GM23248 (cell line): Measurements from ENCODE around the gene ARHGEF12. TPM values are rescaled to one million over a fixed set of nuclear protein-coding genes. Genes with fewer than 3 reads are reported as not detected.

Source experiments
- DNase-seq: peaks from one replicate; pipeline ENCODE4 v3.0.0-alpha.2; 2015
- H2AFZ ChIP-seq: fragments of 200-600 bp; sonication (generic); 2 replicates; pipeline ENCODE4 v1.6.1; 2016; ENCODE audit warnings: antibody characterized with exemption
- H3F3A ChIP-seq: fragments of 200-600 bp; sonication (generic); 2 replicates; pipeline ENCODE4 v1.6.1; 2016; ENCODE audit warnings: mild to moderate bottlenecking, antibody characterized with exemption, mixed run types; ENCODE audit not compliant: insufficient read depth
- H3K27ac ChIP-seq: fragments of 200-600 bp; sonication (generic); 2 replicates; pipeline ENCODE4 v1.5.1; 2016; ENCODE audit warnings: mild to moderate bottlenecking
- H3K27me3 ChIP-seq: fragments of 200-600 bp; sonication (generic); replicated peaks from 2 replicates; pipeline ENCODE4 v1.6.1; 2016; ENCODE audit warnings: mild to moderate bottlenecking; ENCODE audit not compliant: insufficient read depth
- H3K36me3 ChIP-seq: fragments of 200-600 bp; sonication (generic); 2 replicates; pipeline ENCODE4 v1.6.1; 2016; ENCODE audit warnings: low read depth, mild to moderate bottlenecking
- H3K4me1 ChIP-seq: fragments of 200-600 bp; sonication (generic); 2 replicates; pipeline ENCODE4 v1.6.1; 2016; ENCODE audit warnings: mild to moderate bottlenecking; ENCODE audit not compliant: insufficient read depth
- H3K4me2 ChIP-seq: fragments of 200-600 bp; sonication (generic); one replicate; pipeline ENCODE4 v1.6.1; 2016; ENCODE audit warnings: mild to moderate bottlenecking; ENCODE audit not compliant: unreplicated experiment
- H3K4me3 ChIP-seq: fragments of 200-600 bp; sonication (generic); 2 replicates; pipeline ENCODE4 v1.5.1; 2016; ENCODE audit warnings: mild to moderate bottlenecking
- H3K79me2 ChIP-seq: fragments of 200-600 bp; sonication (generic); 2 replicates; pipeline ENCODE4 v1.6.1; 2016; ENCODE audit warnings: mild to moderate bottlenecking; ENCODE audit not compliant: insufficient read depth
- H3K9ac ChIP-seq: fragments of 200-600 bp; sonication (generic); 2 replicates; pipeline ENCODE4 v1.6.1; 2016; ENCODE audit warnings: mild to moderate bottlenecking
- H3K9me2 ChIP-seq: fragments of 200-600 bp; sonication (generic); 2 replicates; pipeline ENCODE4 v1.6.1; 2016; ENCODE audit warnings: mixed run types, mild to moderate bottlenecking, moderate library complexity; ENCODE audit not compliant: insufficient read depth
- H3K9me3 ChIP-seq: fragments of 200-600 bp; sonication (generic); one replicate; pipeline ENCODE4 v1.6.1; 2017; ENCODE audit warnings: low read depth
- H4K20me1 ChIP-seq: fragments of 200-600 bp; sonication (generic); 2 replicates; pipeline ENCODE4 v1.6.0; 2016; ENCODE audit not compliant: insufficient read depth
- EZH2 ChIP-seq: fragments of 200-600 bp; sonication (generic); IDR thresholded peaks from 2 replicates; pipeline ENCODE4 v1.6.1; 2018; ENCODE audit warnings: antibody characterized with exemption, mild to moderate bottlenecking; ENCODE audit not compliant: insufficient read depth, poor library complexity, severe bottlenecking
- EZH2phosphoT487 ChIP-seq: fragments of 200-600 bp; sonication (generic); IDR thresholded peaks from 2 replicates; pipeline ENCODE4 v1.6.1; 2018; ENCODE audit warnings: antibody characterized with exemption, moderate library complexity, mild to moderate bottlenecking, low read depth; ENCODE audit not compliant: insufficient read depth
- WGBS, 2 experiments: methylation state at CpG; one replicate each; pipeline ENCODE4 v1.1.6; 2015 to 2017; ENCODE audit warnings: low lambda C conversion rate in 2 of 2, low coverage in 1 of 2; ENCODE audit errors: missing lambda C conversion rate in 2 of 2; 5-methylcytosine and 5-hydroxymethylcytosine counted together
- in situ Hi-C: fragments of 300-500 bp; cut with MboI; formaldehyde crosslinking; loops from 2 replicates; pipeline ENCODE4 v1.15.0; 2020
- polyA plus RNA-seq: library from polyadenylated mRNA; unstranded; fragments of >200 nt; fragmentation: Nextera tagmentation; extraction: Ambion mirVana; gene quantifications from 2 replicates; pipeline ENCODE4 v1.2.1, GENCODE V29; 2016
- total RNA-seq: library from RNA; depleted of rRNA; stranded (reverse); fragments of >200 nt; shearing (Covaris generic); gene quantifications from 2 replicates; pipeline ENCODE4 v1.2.3, GENCODE V29; 2014

Gene ARHGEF12
- total and polyA plus RNA-seq, 2 experiments from 2014 or later, result 20.4 to 52.7 TPM

- H3K9me3 ChIP-seq, result no peaks in the 10 kb centered on the region
- no peak overlapping the region for H3K4me2 ChIP-seq
- H3K9me2 ChIP-seq, result no peaks in the 10 kb centered on the region
- no peak for TF ChIP-seq EZH2
- TF ChIP-seq EZH2phosphoT487, result no peak
- WGBS, 2 experiments, result 60% methylated on average over 2 of the region's 2 CpGs
- peaks cover 94% of the 10 kb centered on the region for H3K79me2 ChIP-seq
- peak; percentile 30 for DNase-seq
- no peak overlapping the region for H3K4me3 ChIP-seq
- no peaks in the 10 kb centered on the region for H3K36me3 ChIP-seq
- peaks cover 44% of the 10 kb centered on the region; the same call in 1 of the 2 replicates for H4K20me1 ChIP-seq
- H3K27ac ChIP-seq, result no peak overlapping the region
- no peaks in the 10 kb centered on the region for H3K27me3 ChIP-seq
- in situ Hi-C loops, result no loop called here
- H3K9ac ChIP-seq, result no peak overlapping the region
- peaks cover 38% of the 10 kb centered on the region for H3F3A ChIP-seq
- H2AFZ ChIP-seq, result no peak overlapping the region
- H3K4me1 ChIP-seq, result peaks cover 45% of the 10 kb centered on the region
Observed at GRCh38 chr11:120399307-120399706, 63.1 kb downstream of the ARHGEF12 start.

GRCh38 chr11:120400564-120401364 lies 64.6 kb downstream of the ARHGEF12 start:
- H3K4me1 ChIP-seq, result peaks cover 45% of the 10 kb centered on the region
- H3K4me3 ChIP-seq, result peak overlapping the region; percentile 72
- no peaks in the 10 kb centered on the region for H3K36me3 ChIP-seq
- H3K9me2 ChIP-seq, result no peaks in the 10 kb centered on the region
- TF ChIP-seq EZH2 (no peak), EZH2phosphoT487 (peak; percentile 81; the same call in 1 of the 2 replicates)
- no peaks in the 10 kb centered on the region for H3K27me3 ChIP-seq
- peak overlapping the region; percentile 75 for H3K27ac ChIP-seq
- WGBS, 2 experiments, result 1 to 2% methylated on average over 7 of the region's 7 CpGs
- peaks cover 94% of the 10 kb centered on the region for H3K79me2 ChIP-seq
- peaks cover 38% of the 10 kb centered on the region for H3F3A ChIP-seq
- H3K9me3 ChIP-seq, result no peaks in the 10 kb centered on the region
- no peak overlapping the region for H2AFZ ChIP-seq
- H3K9ac ChIP-seq, result peak overlapping the region; percentile 64
- DNase-seq, result peak; percentile 97
- peak overlapping the region; percentile 91 for H3K4me2 ChIP-seq
- peaks cover 48% of the 10 kb centered on the region; the same call in 1 of the 2 replicates for H4K20me1 ChIP-seq
- in situ Hi-C loops, result no loop called here

- peak overlapping the region; percentile 75 for H3K27ac ChIP-seq
- peak overlapping the region; percentile 64 for H3K9ac ChIP-seq
- in situ Hi-C loops, result no loop called here
- H3K9me3 ChIP-seq, result no peaks in the 10 kb centered on the region
- WGBS, 2 experiments, result 77 to 86% methylated on average over 1 of the region's 1 CpG
- peak overlapping the region; percentile 91 for H3K4me2 ChIP-seq
- no peaks in the 10 kb centered on the region for H3K27me3 ChIP-seq
- peaks cover 94% of the 10 kb centered on the region for H3K79me2 ChIP-seq
- H2AFZ ChIP-seq, result no peak overlapping the region
- peaks cover 44% of the 10 kb centered on the region; the same call in 1 of the 2 replicates for H4K20me1 ChIP-seq
- peak overlapping the region; percentile 72 for H3K4me3 ChIP-seq
- H3F3A ChIP-seq, result peaks cover 38% of the 10 kb centered on the region
- no peaks in the 10 kb centered on the region for H3K9me2 ChIP-seq
- H3K4me1 ChIP-seq, result peaks cover 45% of the 10 kb centered on the region
- TF ChIP-seq EZH2phosphoT487 (no peak), EZH2 (no peak)
- no peak for DNase-seq
- no peaks in the 10 kb centered on the region for H3K36me3 ChIP-seq
Observed at GRCh38 chr11:120401506-120401905, 65.3 kb downstream of the ARHGEF12 start.

- peaks cover 30% of the 10 kb centered on the region for H3F3A ChIP-seq
- H3K4me3 ChIP-seq, result no peak overlapping the region
- no peaks in the 10 kb centered on the region for H3K27me3 ChIP-seq
- H3K9ac ChIP-seq, result no peak overlapping the region
- peaks cover 33% of the 10 kb centered on the region; the same call in 1 of the 2 replicates for H4K20me1 ChIP-seq
- no peak overlapping the region for H3K27ac ChIP-seq
- H3K9me3 ChIP-seq, result no peaks in the 10 kb centered on the region
- H3K4me1 ChIP-seq, result peaks cover 29% of the 10 kb centered on the region
- peaks cover 92% of the 10 kb centered on the region for H3K79me2 ChIP-seq
- no peak for DNase-seq
- no peak overlapping the region for H3K4me2 ChIP-seq
- no peaks in the 10 kb centered on the region for H3K9me2 ChIP-seq
- in situ Hi-C loops, result no loop called here
- TF ChIP-seq EZH2 (no peak), EZH2phosphoT487 (no peak)
- H2AFZ ChIP-seq, result no peak overlapping the region
- H3K36me3 ChIP-seq, result no peaks in the 10 kb centered on the region; the same call in 1 of the 2 replicates
Observed at GRCh38 chr11:120403966-120404365, 67.8 kb downstream of the ARHGEF12 start.
